HL-60/S4 treated with phorbol 12-myristate 13-acetate at 8.2 ng/mL for 4 days and 3 days (cell line): ENCODE measurements around the gene PRMT1.

Experiments
- in situ Hi-C: fragments of 300-500 bp; cut with MboI; formaldehyde crosslinking; loops from 2 replicates; pipeline ENCODE4 v1.15.0; 2022; ENCODE audit warnings: low sequenced_read_pairs

Gene PRMT1

GRCh38 chr19:49667473-49667872 is 9.6 kb upstream of the PRMT1 start:
- in situ Hi-C loops: no loop called here

DNA sequence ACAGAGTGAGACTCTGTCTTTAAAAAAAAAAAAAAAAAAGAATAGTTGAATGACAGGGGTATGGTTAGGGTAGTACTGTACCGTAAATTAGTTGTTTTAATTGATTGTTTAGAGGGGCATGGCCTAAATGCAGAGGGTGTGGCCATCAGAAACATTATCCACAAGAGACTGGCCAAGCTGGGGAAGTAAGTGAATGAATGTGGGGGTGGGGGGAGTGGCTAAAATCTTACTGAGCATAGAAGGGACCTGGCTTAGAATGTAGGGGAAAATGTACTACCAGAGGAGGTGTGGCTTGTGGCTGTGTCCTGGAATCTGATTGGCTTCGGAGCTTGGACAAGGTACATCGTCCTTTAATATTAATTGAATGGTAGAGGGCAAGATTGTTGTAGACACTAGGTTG is 7.6 kb upstream of the PRMT1 start:
- in situ Hi-C loops: no loop called here

DNA sequence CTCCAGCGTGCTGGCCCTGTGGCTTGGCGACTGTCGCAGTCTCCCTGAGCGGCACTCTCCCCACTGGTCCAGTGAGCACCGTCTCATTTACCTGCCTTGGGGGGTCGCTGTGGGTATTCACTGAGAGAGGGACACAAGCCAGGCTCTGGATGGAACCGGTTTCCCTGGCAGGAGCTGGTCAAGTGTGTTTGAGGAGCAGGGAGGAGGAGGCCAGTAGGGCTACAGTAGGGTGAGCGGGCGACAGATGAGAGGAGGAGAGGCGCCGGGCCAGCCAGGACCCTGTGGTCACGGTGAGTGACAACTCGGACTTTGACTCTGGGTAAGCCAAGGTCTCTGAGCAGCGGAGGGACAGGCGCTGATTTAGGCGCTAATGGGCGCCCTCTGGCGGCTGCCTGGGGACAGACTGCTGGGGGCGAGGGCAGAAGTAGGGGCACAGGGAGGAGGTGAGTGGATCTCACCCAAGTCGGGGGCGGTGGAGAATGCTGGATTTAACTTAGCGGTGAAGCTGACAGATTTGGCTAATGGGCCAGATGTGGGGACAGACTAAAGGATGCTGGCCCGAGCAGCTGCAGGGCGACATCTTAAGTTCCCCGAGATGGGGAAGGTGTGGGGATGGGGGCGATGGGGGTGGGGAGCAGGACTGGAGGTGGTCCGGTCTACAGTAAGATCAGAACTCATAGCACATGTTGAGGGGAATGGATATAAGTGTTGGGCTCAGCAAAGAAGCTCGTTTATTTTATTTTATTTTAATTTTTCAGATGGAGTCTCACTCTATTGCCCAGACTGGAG is 4.7 kb upstream of the PRMT1 start:
- in situ Hi-C loops: no loop called here

- in situ Hi-C loops: no loop called here
Measured at GRCh38 chr19:49676136-49676783, 811 bp upstream of the PRMT1 start.

GRCh38 chr19:49676784-49677230 is 264 bp upstream of the PRMT1 start:
- in situ Hi-C loops: no loop called here

DNA sequence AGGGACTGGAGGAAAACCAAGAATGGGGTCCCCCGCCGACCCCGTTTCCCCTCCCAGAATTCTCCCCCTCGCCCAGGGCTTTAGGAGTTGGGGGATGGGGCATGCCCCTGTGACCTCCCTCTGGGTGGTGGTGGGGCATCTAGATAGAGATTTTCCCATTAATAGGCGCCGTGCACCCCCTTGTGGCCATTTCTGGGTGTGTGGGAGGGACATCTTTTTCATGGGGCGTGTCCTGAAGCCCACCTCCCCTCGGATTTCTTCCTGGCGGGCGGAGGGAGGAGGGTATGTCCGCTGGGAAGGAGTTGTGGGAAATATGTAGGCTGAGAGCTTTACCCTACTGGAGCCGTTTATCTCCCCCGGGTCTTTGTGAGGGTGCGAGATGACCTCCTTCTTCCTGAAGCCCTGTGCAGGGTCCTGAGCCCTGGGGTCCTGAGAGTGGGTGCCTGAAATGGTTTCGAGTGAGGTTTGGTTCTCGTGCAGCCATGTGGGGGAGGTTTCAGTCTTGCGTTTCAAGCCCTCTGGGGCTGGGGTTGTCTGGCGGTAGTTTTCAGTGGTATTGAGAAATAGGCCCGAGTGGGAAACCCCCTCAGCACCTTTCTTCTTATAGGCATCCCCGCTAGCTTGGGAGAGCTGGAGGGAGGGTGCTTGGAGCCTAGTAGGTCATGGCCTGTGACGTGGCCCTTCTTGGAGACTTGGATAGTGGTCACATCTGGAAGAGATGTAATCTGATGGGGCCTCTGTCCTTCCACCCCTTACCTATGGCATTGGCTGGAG is 1.0 kb downstream of the PRMT1 start:
- in situ Hi-C loops: no loop called here

- in situ Hi-C loops: no loop called here
Measured at GRCh38 chr19:49678985-49679770, 2.1 kb downstream of the PRMT1 start.

DNA sequence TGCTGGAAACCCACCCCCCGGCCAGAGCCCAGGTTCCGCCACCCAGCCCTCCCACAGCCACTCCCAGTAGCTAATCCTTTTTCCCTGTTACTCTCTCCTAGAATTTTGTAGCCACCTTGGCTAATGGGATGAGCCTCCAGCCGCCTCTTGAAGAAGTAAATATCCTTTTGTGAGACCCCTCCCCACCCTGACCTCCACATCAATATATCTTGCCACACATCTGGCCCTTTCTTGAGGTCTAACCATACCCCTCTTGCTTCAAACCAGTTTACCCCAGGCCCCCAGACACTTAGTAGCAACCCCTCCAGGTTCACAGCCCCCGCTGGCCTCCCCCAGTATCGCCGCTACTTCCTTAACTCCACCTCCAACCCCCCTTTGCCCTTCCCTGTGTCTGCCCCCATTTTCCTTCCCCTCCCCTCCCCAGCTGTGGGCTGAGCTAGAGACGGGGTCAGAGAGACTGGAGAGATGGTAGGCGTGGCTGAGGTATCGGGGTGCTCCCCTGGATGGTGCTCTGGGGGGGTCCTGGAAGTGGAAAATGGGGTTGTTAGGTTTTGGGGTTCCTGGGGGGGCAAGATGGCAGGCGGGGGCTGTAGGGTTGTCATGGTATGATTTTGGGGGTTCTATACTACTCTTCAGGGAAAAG is 2.8 kb downstream of the PRMT1 start:
- in situ Hi-C loops: no loop called here

DNA sequence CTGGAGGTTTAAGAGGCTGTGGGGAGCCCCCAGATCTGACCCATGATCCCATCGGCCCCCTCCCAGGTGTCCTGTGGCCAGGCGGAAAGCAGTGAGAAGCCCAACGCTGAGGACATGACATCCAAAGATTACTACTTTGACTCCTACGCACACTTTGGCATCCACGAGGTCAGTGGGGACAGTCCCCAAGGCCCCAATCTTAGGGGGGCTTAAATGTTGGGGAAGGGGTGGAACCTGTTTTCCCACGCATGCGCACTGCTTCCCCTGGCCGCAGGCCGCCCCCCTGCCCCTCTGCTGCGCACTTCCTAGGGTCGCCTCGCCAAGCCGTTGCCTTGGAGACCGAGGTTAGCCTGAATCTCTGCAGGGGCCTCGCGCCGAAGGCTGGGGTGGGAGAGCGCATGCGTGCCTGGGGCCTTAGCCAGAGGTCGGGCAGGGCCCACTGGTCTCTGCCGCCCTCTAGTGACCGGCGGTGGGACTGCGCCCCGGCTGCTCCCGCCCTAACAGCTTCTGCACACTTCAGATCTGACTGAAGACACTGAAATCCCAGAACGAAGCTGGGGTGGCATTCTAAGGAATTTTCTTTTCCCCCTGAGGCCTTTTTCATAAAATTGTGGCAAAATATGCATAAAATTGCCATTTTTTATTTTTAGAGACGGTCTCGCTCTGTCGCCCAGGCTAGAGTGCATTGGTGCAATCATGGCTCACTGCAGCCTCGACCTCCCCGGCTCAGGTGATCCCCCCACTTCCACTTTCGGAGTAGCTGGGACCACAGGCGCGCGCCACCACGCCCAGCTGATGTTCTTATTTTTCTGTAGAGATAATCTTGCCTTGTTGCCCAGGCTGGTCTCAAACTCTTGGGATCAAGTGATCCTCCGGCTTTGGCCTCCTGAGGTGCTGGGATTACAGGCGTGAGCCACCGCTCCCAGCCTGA is 3.6 kb downstream of the PRMT1 start:
- in situ Hi-C loops: no loop called here

DNA sequence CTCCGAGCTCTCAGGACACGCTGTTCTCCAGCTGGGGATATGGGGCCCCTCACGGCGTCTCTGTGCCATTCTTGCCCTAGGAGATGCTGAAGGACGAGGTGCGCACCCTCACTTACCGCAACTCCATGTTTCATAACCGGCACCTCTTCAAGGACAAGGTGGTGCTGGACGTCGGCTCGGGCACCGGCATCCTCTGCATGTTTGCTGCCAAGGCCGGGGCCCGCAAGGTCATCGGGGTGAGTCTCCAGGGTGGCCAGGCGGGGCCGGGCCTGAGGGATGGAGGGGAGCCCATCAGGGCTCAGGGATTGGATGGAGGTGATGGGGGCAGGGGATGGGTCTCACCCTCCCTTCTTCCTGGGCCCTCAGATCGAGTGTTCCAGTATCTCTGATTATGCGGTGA is 4.8 kb downstream of the PRMT1 start:
- in situ Hi-C loops: no loop called here

GRCh38 chr19:49682274-49682673 is 5.2 kb downstream of the PRMT1 start:
- in situ Hi-C loops: no loop called here

- in situ Hi-C loops: no loop called here
Measured at GRCh38 chr19:49683814-49684250, 6.8 kb downstream of the PRMT1 start.

DNA sequence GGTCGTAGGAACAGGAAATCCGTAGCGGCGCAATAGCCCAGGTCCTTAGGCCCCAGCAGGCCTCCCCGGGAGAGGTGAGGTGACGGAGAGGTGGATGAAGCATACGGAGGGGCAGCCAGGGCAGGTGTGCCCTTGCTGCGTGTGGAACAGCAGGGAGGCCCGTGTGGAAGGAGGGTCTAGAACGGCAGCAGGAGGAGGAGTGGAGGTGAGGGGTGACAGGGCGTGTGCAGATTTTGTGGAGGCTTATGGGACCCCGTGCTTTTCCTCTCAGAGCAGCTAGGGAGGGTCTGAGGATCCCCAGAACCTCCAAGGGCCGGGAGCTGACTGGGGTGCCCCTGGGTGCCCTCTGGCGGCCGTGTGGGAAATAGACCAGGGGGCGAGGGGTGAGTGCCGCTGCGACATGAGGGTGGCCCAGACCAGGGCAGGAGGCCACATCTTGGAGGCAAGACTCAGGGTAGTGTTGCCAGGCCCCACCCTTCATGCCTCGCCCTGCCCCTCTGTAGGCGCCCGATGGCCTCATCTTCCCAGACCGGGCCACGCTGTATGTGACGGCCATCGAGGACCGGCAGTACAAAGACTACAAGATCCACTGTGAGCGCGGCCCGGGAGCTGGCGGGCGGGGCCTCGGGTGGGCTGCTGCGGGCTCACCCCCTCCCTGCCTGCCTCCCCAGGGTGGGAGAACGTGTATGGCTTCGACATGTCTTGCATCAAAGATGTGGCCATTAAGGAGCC is 7.3 kb downstream of the PRMT1 start:
- in situ Hi-C loops: no loop called here

GRCh38 chr19:49684983-49685553 is 8.0 kb downstream of the PRMT1 start:
- in situ Hi-C loops: no loop called here

GRCh38 chr19:49685845-49686332 is 8.8 kb downstream of the PRMT1 start:
- in situ Hi-C loops: no loop called here

DNA sequence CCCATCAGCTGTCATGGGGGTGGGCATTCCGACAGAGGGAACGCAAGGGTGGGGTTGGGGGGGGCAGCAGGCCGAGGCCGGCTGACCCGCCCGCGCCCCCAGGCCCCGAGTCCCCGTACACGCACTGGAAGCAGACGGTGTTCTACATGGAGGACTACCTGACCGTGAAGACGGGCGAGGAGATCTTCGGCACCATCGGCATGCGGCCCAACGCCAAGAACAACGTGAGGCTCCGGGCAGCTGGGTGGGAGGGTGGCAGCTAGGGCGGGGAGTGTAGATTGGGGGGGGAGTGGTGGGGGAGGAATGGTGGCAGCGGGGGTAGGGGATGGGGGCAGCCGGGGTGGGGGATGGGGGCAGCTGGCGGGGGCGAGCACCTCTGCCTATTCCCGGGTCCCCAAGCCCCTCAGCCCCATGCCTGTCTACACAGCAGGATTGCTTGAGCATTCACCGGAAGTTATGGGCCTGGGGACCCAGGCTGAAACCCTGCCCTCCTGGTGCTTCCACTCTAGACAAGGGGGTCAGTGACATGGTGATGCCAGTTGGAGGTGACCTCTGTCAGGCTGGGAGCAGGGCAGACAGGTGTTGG is 9.5 kb downstream of the PRMT1 start:
- in situ Hi-C loops: no loop called here

GRCh38 chr19:49687150-49687549 is 10.1 kb downstream of the PRMT1 start:
- in situ Hi-C loops: no loop called here
